Liver (tissue), 9 donors: Measurements from ENCODE around the gene USP21. TPM values are rescaled to one million over a fixed set of nuclear protein-coding genes. Genes with fewer than 3 reads are reported as not detected.
A peak's percentile ranks its signal among the peaks of the same experiment; 100 is the strongest.
"Not testable (repeated sequence)": the region's sequence is repeated elsewhere in the genome, so short reads cannot be mapped to it uniquely, and the experiment has no call there.

Source experiments
- DNase-seq: peaks from one replicate; pipeline ENCODE4 v3.0.0-alpha.2; 2017; ENCODE audit warnings: low spot score
- H3K27ac ChIP-seq, 2 donors: one replicate each; pipeline ENCODE4 v1.7.0; 2013; ENCODE audit warnings: inconsistent platforms in 2 of 2, low read length in 2 of 2, control low read depth in 1 of 2, low read depth in 1 of 2, mild to moderate bottlenecking in 1 of 2
- H3K27me3 ChIP-seq, 4 donors: one replicate each; pipeline versions ENCODE4 v1.6.1 to v1.7.0; 2013; ENCODE audit warnings: low read length in 3 of 4, inconsistent platforms in 1 of 4, mild to moderate bottlenecking in 1 of 4, moderate library complexity in 1 of 4; ENCODE audit not compliant: control insufficient read depth in 4 of 4, insufficient read depth in 4 of 4
- H3K36me3 ChIP-seq, 4 donors: one replicate each; pipeline versions ENCODE4 v1.6.1 to v1.7.0; 2013; ENCODE audit warnings: low read length in 3 of 4, mild to moderate bottlenecking in 3 of 4, low read depth in 1 of 4, moderate library complexity in 1 of 4; ENCODE audit not compliant: control insufficient read depth in 4 of 4, insufficient read depth in 3 of 4
- H3K4me1 ChIP-seq, 4 donors: one replicate each; pipeline versions ENCODE4 v1.6.1 to v1.7.0; 2013; ENCODE audit warnings: low read length in 3 of 4, mild to moderate bottlenecking in 3 of 4, moderate library complexity in 1 of 4; ENCODE audit not compliant: control insufficient read depth in 4 of 4, insufficient read depth in 4 of 4
- H3K4me3 ChIP-seq, 3 donors: one replicate each; pipeline versions ENCODE4 v1.6.1 to v1.7.0; 2013; ENCODE audit warnings: low read length in 3 of 3, control low read depth in 1 of 3, low read depth in 1 of 3, mild to moderate bottlenecking in 1 of 3
- H3K9ac ChIP-seq, 2 donors: one replicate each; pipeline ENCODE4 v1.7.0; 2013; ENCODE audit warnings: low read length in 2 of 2, mild to moderate bottlenecking in 2 of 2, moderate library complexity in 2 of 2, control low read depth in 1 of 2, low read depth in 1 of 2
- H3K9me3 ChIP-seq, 4 donors: one replicate each; pipeline versions ENCODE4 v1.6.1 to v1.7.0; 2013; ENCODE audit warnings: low read length in 3 of 4; ENCODE audit not compliant: control insufficient read depth in 4 of 4
- EGR1 ChIP-seq, 2 donors: IDR thresholded peaks; 2 replicates each; pipeline ENCODE4 v1.6.1; 2016 to 2018; ENCODE audit warnings: antibody characterized with exemption in 2 of 2, low read depth in 2 of 2
- FOXA1 ChIP-seq: IDR thresholded peaks from 2 replicates; pipeline ENCODE4 v1.6.1; 2016; ENCODE audit warnings: antibody characterized with exemption
- FOXA2 ChIP-seq: IDR thresholded peaks from 2 replicates; pipeline ENCODE4 v1.6.1; 2016; ENCODE audit warnings: antibody characterized with exemption
- HNF4G ChIP-seq: IDR thresholded peaks from 2 replicates; pipeline ENCODE4 v1.6.1; 2016; ENCODE audit warnings: antibody characterized with exemption
- NR2F2 ChIP-seq: IDR thresholded peaks from 2 replicates; pipeline ENCODE4 v1.6.1; 2016; ENCODE audit warnings: antibody characterized with exemption
- RAD21 ChIP-seq, 2 donors: IDR thresholded peaks; 2 replicates each; pipeline ENCODE4 v1.6.1; 2016; ENCODE audit warnings: antibody characterized with exemption in 2 of 2, mild to moderate bottlenecking in 2 of 2
- RXRA ChIP-seq, 2 donors: IDR thresholded peaks; 2 replicates each; pipeline ENCODE4 v1.6.1; 2017 to 2018; ENCODE audit warnings: antibody characterized with exemption in 2 of 2, mild to moderate bottlenecking in 1 of 2
- SP1 ChIP-seq: IDR thresholded peaks from 2 replicates; pipeline ENCODE4 v1.6.1; 2018; ENCODE audit warnings: antibody characterized with exemption, mild to moderate bottlenecking
- TAF1 ChIP-seq: conservative IDR thresholded peaks from 2 replicates; pipeline ENCODE4 v1.6.1; 2016; ENCODE audit warnings: antibody characterized with exemption, mild to moderate bottlenecking
- YY1 ChIP-seq: IDR thresholded peaks from 2 replicates; pipeline ENCODE4 v1.6.1; 2016; ENCODE audit warnings: antibody characterized with exemption, mild to moderate bottlenecking
- WGBS: extraction: QIAGEN DNeasy Blood & Tissue Kit; methylation state at CpG from one replicate; pipeline ENCODE4 v1.1.7; 2013; 5-methylcytosine and 5-hydroxymethylcytosine counted together
- polyA plus RNA-seq, 2 donors: library from polyadenylated mRNA; stranded (reverse) in 1 of 2; unstranded in 1 of 2; fragments of 200-250 nt in 1 of 2; fragments of >200 nt in 1 of 2; fragmentation: Nextera tagmentation in 1 of 2; extraction: Ambion mirVana in 1 of 2; gene quantifications; one replicate each; pipeline versions ENCODE4 v1.2.1 to v1.2.3, GENCODE V29; 2013 to 2015
- total RNA-seq, 2 donors: library from RNA; depleted of rRNA; stranded (reverse); fragments of >200 nt; gene quantifications; one replicate each; pipeline ENCODE4 v1.2.3, GENCODE V29; 2014
- TF ChIP-seq, protein P1 (sequence below): fragments of 150-350 bp; IDR thresholded peaks from 2 replicates; pipeline ENCODE4 v1.5.1; 2017; ENCODE audit warnings: improper control_type of control experiment, low read depth, low read length; ENCODE audit not compliant: missing input control
- TF ChIP-seq, protein P2 (sequence below): IDR thresholded peaks from 2 replicates; pipeline ENCODE4 v1.6.1; 2016; ENCODE audit warnings: antibody characterized with exemption
- TF ChIP-seq, protein P3 (sequence below): IDR thresholded peaks from 2 replicates; pipeline ENCODE4 v1.6.1; 2016; ENCODE audit warnings: antibody characterized with exemption, mild to moderate bottlenecking
- TF ChIP-seq, protein P4 (sequence below): IDR thresholded peaks from 2 replicates; pipeline ENCODE4 v1.6.1; 2016; ENCODE audit warnings: antibody characterized with exemption
- donor health status: healthy.
- donor health status: healthy.
- donor health status: healthy.
- donor health status: healthy.
- donor health status: healthy.

Gene USP21
- total and polyA plus RNA-seq, 4 donors: 4.1 to 9.0 (median 6.5) TPM

DNA sequence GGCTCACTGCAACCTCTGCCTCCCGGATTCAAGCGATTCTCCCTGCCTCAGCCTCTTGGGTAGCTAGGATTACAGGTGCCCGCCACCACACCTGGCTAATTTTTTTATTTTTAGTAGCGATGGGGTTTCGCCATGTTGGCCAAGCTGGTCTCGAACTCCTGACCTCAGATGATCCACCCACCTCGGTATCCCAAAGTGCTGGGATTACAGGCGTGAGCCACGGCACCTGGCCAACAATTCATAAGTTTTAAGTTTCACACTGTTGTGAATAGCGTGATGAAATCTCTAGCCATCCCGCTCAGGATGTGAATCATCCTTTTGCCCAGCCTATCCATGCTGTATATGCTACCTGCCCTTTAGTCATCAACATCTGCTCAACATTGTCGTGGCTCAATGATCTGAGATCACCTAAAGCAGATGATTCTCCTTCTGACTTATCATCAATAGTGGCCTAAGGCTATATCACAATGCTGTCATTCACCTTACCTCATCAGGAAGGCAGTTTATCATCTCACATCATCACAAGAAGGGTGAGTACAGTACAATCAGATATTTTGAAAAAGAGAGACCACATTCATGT, 44.1 kb upstream of the USP21 start:
- peaks cover 12 to 47% (median 38%) of the 10 kb centered on the region in 4 donors for H3K4me1 ChIP-seq
- TF ChIP-seq TAF1: no peak
- TF ChIP-seq NR2F2: no peak
- TF ChIP-seq RXRA (IDR thresholded peaks at IDR 0.05): no peak
- TF ChIP-seq, protein P1, sequence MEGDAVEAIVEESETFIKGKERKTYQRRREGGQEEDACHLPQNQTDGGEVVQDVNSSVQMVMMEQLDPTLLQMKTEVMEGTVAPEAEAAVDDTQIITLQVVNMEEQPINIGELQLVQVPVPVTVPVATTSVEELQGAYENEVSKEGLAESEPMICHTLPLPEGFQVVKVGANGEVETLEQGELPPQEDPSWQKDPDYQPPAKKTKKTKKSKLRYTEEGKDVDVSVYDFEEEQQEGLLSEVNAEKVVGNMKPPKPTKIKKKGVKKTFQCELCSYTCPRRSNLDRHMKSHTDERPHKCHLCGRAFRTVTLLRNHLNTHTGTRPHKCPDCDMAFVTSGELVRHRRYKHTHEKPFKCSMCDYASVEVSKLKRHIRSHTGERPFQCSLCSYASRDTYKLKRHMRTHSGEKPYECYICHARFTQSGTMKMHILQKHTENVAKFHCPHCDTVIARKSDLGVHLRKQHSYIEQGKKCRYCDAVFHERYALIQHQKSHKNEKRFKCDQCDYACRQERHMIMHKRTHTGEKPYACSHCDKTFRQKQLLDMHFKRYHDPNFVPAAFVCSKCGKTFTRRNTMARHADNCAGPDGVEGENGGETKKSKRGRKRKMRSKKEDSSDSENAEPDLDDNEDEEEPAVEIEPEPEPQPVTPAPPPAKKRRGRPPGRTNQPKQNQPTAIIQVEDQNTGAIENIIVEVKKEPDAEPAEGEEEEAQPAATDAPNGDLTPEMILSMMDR: no peak
- TF ChIP-seq, protein P2, sequence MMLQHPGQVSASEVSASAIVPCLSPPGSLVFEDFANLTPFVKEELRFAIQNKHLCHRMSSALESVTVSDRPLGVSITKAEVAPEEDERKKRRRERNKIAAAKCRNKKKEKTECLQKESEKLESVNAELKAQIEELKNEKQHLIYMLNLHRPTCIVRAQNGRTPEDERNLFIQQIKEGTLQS: no peak
- no peak for TF ChIP-seq SP1
- no peak for TF ChIP-seq FOXA2
- no peak for TF ChIP-seq HNF4G
- TF ChIP-seq, protein P3, sequence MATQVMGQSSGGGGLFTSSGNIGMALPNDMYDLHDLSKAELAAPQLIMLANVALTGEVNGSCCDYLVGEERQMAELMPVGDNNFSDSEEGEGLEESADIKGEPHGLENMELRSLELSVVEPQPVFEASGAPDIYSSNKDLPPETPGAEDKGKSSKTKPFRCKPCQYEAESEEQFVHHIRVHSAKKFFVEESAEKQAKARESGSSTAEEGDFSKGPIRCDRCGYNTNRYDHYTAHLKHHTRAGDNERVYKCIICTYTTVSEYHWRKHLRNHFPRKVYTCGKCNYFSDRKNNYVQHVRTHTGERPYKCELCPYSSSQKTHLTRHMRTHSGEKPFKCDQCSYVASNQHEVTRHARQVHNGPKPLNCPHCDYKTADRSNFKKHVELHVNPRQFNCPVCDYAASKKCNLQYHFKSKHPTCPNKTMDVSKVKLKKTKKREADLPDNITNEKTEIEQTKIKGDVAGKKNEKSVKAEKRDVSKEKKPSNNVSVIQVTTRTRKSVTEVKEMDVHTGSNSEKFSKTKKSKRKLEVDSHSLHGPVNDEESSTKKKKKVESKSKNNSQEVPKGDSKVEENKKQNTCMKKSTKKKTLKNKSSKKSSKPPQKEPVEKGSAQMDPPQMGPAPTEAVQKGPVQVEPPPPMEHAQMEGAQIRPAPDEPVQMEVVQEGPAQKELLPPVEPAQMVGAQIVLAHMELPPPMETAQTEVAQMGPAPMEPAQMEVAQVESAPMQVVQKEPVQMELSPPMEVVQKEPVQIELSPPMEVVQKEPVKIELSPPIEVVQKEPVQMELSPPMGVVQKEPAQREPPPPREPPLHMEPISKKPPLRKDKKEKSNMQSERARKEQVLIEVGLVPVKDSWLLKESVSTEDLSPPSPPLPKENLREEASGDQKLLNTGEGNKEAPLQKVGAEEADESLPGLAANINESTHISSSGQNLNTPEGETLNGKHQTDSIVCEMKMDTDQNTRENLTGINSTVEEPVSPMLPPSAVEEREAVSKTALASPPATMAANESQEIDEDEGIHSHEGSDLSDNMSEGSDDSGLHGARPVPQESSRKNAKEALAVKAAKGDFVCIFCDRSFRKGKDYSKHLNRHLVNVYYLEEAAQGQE: no peak
- TF ChIP-seq FOXA1: no peak
- no peak for TF ChIP-seq YY1
- no peak for TF ChIP-seq EGR1 (IDR thresholded peaks at IDR 0.05; ENCODE audit: low read depth in 2 of 2)
- TF ChIP-seq, protein P4, sequence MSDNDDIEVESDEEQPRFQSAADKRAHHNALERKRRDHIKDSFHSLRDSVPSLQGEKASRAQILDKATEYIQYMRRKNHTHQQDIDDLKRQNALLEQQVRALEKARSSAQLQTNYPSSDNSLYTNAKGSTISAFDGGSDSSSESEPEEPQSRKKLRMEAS: no peak
- TF ChIP-seq RAD21 (IDR thresholded peaks at IDR 0.05): no peak
- H3K36me3 ChIP-seq: peaks cover 0 to 4% (median under 1%) of the 10 kb centered on the region in 4 donors
- WGBS: 83% methylated on average over 12 of the region's 12 CpGs
- H3K27me3 ChIP-seq: no peaks in the 10 kb centered on the region
- H3K9me3 ChIP-seq: no peaks in the 10 kb centered on the region
- H3K4me3 ChIP-seq: no peak overlapping the region
- peak overlapping the region in 1 of 2 donors; percentile 12 for H3K27ac ChIP-seq
- H3K9ac ChIP-seq: no peak overlapping the region
- no peak for DNase-seq

DNA sequence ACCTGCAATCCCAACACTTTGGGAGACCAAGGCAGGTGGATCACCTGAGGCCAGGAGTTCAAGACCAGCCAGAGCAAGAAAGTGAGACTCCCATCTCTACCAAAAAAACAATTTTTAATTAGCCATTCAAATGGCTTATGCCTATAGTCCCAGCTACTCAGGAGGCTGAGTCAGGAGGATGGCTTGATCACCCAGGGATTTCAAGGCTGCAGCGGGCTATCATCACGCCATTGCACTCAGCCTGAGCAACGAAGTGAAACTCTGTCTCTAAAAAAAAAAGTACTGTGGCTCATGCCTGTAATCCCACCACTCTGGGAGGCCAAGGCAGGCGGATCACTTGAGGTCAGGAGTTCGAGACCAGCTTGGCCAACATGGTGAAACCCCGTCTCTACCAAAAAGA, 43.3 kb upstream of the USP21 start:
- not testable (repeated sequence) for H3K27ac ChIP-seq, H3K4me3 ChIP-seq, H3K9ac ChIP-seq, DNase-seq, H3K9me3 ChIP-seq, H3K27me3 ChIP-seq
- peaks cover 5 to 11% (median 6%) of the 10 kb centered on the region in 4 donors for H3K36me3 ChIP-seq
- peaks cover 12 to 50% (median 38%) of the 10 kb centered on the region in 4 donors for H3K4me1 ChIP-seq
- WGBS: 93% methylated on average over 6 of the region's 6 CpGs
